Neural cell (in vitro differentiated cells): ENCODE data around the gene PODXL2.

Experiments
- EP300 ChIP-seq: fragments of 450-650 bp; conservative IDR thresholded peaks from 2 replicates; pipeline ENCODE4 v1.6.1; 2014; ENCODE audit warnings: antibody characterized with exemption, mild to moderate bottlenecking, moderate library complexity; ENCODE audit not compliant: poor library complexity, severe bottlenecking
- EZH2 ChIP-seq: fragments of 200-600, 300-800 bp; shearing (Covaris generic), sonication (generic); IDR thresholded peaks from 2 replicates; pipeline ENCODE4 v1.6.1; 2014; ENCODE audit warnings: antibody characterized with exemption, low read length, borderline replicate concordance, mild to moderate bottlenecking; ENCODE audit not compliant: insufficient read depth, poor library complexity, severe bottlenecking
- MXI1 ChIP-seq: fragments of 450-650 bp; conservative IDR thresholded peaks from 2 replicates; pipeline ENCODE4 v1.6.1; 2014; ENCODE audit warnings: antibody characterized with exemption, mild to moderate bottlenecking; ENCODE audit not compliant: poor library complexity, severe bottlenecking
- POLR2AphosphoS5 ChIP-seq: IDR thresholded peaks from 2 replicates; pipeline ENCODE4 v1.6.1; 2012
- RAD21 ChIP-seq: fragments of 450-650 bp; conservative IDR thresholded peaks from 2 replicates; pipeline ENCODE4 v1.6.1; 2014; ENCODE audit warnings: antibody characterized with exemption, mild to moderate bottlenecking, moderate library complexity
- TAF1 ChIP-seq: IDR thresholded peaks from 2 replicates; pipeline ENCODE4 v1.6.1; 2012; ENCODE audit warnings: low read depth
- TF ChIP-seq, protein P1 (sequence below): fragments of 450-650 bp; IDR thresholded peaks from 2 replicates; pipeline ENCODE4 v1.5.1; 2014; ENCODE audit warnings: antibody characterized with exemption, mild to moderate bottlenecking, moderate library complexity; ENCODE audit not compliant: poor library complexity, severe bottlenecking
- TF ChIP-seq, protein P2 (sequence below): IDR thresholded peaks from 2 replicates; pipeline ENCODE4 v1.6.1; 2012; ENCODE audit warnings: borderline replicate concordance

DNA sequence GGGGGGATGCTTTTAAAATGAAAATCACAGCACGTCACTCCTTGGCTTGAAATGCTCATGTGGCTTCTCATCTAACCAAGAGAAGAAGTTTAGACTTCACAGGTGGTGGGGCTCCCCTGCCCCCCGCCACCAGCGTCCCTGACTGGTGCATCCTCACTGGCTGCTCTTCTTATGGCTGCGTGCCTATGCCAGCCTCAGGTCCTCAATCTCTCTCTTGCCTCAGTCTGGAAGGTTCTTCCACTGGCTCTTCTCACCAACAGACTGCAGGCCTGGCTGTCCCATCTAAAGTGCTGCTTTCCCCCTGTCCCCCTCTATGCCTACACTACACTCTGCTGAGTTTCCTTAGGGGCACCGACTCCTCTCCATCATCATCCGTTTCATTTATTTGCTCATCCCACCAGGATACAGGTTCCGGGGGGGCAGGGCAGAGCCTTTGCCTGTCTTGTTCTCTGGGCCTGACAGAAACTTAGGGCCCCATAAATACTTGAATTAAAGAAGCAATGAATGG, 64.4 kb downstream of the PODXL2 start:
- TF ChIP-seq RAD21 (no peak), POLR2AphosphoS5 (no peak), EZH2 (no peak), MXI1 (no peak), EP300 (no peak), TAF1 (no peak)
- TF ChIP-seq, protein P1, sequence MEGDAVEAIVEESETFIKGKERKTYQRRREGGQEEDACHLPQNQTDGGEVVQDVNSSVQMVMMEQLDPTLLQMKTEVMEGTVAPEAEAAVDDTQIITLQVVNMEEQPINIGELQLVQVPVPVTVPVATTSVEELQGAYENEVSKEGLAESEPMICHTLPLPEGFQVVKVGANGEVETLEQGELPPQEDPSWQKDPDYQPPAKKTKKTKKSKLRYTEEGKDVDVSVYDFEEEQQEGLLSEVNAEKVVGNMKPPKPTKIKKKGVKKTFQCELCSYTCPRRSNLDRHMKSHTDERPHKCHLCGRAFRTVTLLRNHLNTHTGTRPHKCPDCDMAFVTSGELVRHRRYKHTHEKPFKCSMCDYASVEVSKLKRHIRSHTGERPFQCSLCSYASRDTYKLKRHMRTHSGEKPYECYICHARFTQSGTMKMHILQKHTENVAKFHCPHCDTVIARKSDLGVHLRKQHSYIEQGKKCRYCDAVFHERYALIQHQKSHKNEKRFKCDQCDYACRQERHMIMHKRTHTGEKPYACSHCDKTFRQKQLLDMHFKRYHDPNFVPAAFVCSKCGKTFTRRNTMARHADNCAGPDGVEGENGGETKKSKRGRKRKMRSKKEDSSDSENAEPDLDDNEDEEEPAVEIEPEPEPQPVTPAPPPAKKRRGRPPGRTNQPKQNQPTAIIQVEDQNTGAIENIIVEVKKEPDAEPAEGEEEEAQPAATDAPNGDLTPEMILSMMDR: no peak
- TF ChIP-seq, protein P2, sequence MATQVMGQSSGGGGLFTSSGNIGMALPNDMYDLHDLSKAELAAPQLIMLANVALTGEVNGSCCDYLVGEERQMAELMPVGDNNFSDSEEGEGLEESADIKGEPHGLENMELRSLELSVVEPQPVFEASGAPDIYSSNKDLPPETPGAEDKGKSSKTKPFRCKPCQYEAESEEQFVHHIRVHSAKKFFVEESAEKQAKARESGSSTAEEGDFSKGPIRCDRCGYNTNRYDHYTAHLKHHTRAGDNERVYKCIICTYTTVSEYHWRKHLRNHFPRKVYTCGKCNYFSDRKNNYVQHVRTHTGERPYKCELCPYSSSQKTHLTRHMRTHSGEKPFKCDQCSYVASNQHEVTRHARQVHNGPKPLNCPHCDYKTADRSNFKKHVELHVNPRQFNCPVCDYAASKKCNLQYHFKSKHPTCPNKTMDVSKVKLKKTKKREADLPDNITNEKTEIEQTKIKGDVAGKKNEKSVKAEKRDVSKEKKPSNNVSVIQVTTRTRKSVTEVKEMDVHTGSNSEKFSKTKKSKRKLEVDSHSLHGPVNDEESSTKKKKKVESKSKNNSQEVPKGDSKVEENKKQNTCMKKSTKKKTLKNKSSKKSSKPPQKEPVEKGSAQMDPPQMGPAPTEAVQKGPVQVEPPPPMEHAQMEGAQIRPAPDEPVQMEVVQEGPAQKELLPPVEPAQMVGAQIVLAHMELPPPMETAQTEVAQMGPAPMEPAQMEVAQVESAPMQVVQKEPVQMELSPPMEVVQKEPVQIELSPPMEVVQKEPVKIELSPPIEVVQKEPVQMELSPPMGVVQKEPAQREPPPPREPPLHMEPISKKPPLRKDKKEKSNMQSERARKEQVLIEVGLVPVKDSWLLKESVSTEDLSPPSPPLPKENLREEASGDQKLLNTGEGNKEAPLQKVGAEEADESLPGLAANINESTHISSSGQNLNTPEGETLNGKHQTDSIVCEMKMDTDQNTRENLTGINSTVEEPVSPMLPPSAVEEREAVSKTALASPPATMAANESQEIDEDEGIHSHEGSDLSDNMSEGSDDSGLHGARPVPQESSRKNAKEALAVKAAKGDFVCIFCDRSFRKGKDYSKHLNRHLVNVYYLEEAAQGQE: no peak
